ENCODE results near the gene DMRTC2. TPM values are rescaled to one million over a fixed set of nuclear protein-coding genes. Genes with fewer than 3 reads are reported as not detected.

Gene DMRTC2
- total and polyA plus RNA-seq, 8 donors: not detected

- Histone ChIP-seq H3K4me3 (no peak overlapping the region), H3K9me3 (no peaks in the 10 kb centered on the region), H3K27me3 (no peaks in the 10 kb centered on the region), H3K4me1 (peaks cover 0 to 6% (median 0%) of the 10 kb centered on the region in 3 donors), H3K36me3 (no peaks in the 10 kb centered on the region), H3K27ac (no peak overlapping the region)
- TF ChIP-seq CTCF (IDR thresholded peaks at IDR 0.05): no peak
- ATAC-seq: peak in 3 of 4 donors; percentile 46 to 76 (median 67)
- intact Hi-C loops (cut with DNase I): no loop called here
- 14 to 15% methylated on average over 2 of the region's 2 CpGs for WGBS, 2 donors
- no peak for FAIRE-seq
- DNase-seq: no peak
These were observed 28.1 kb upstream of the DMRTC2 start for GRCh38 chr19:41816761-41817160.

- H3K9me3 ChIP-seq: no peaks in the 10 kb centered on the region
- H3K27ac ChIP-seq: no peak overlapping the region
- peak; percentile 34 to 57 (median 47) for TF ChIP-seq CTCF (IDR thresholded peaks at IDR 0.05)
- ATAC-seq: peak; percentile 66 to 90 (median 89)
- no peak overlapping the region for H3K4me3 ChIP-seq
- FAIRE-seq: no peak
- DNase-seq: peak in 2 of 6 donors; percentile 27 to 50
- H3K36me3 ChIP-seq: no peaks in the 10 kb centered on the region
- 31 to 33% methylated on average over 12 of the region's 12 CpGs for WGBS, 2 donors
- peaks cover 0 to 6% (median 0%) of the 10 kb centered on the region in 3 donors for H3K4me1 ChIP-seq
- no peaks in the 10 kb centered on the region for H3K27me3 ChIP-seq
- intact Hi-C loops (cut with DNase I): no loop called here
These were observed 23.7 kb upstream of the DMRTC2 start for GRCh38 chr19:41821003-41821735.

- FAIRE-seq: no peak
- WGBS, 2 donors: 33 to 42% methylated on average over 13 of the region's 13 CpGs
- no peak overlapping the region for H3K4me3 ChIP-seq
- H3K4me1 ChIP-seq: no peaks in the 10 kb centered on the region
- TF ChIP-seq CTCF (IDR thresholded peaks at IDR 0.05): no peak
- no peak overlapping the region for H3K27ac ChIP-seq
- no peaks in the 10 kb centered on the region for H3K9me3 ChIP-seq
- no peaks in the 10 kb centered on the region for H3K27me3 ChIP-seq
- ATAC-seq: no peak
- DNase-seq: no peak
- no peaks in the 10 kb centered on the region for H3K36me3 ChIP-seq
- intact Hi-C loops (cut with DNase I): no loop called here
These were observed 6.7 kb upstream of the DMRTC2 start for GRCh38 chr19:41837981-41838708.

GRCh38 chr19:41839211-41839610, 5.6 kb upstream of the DMRTC2 start:
- Histone ChIP-seq H3K9me3 (no peaks in the 10 kb centered on the region), H3K27me3 (no peaks in the 10 kb centered on the region), H3K27ac (no peak overlapping the region), H3K4me3 (no peak overlapping the region), H3K36me3 (no peaks in the 10 kb centered on the region), H3K4me1 (no peaks in the 10 kb centered on the region)
- WGBS, 2 donors: 34 to 47% methylated on average over 2 of the region's 2 CpGs
- DNase-seq (no peak), FAIRE-seq (no peak), ATAC-seq (no peak)
- no peak for TF ChIP-seq CTCF (IDR thresholded peaks at IDR 0.05)
- intact Hi-C loops (cut with DNase I): no loop called here

- H3K4me1 ChIP-seq: no peaks in the 10 kb centered on the region
- no peaks in the 10 kb centered on the region for H3K36me3 ChIP-seq
- no peak for TF ChIP-seq CTCF (IDR thresholded peaks at IDR 0.05)
- intact Hi-C loops (cut with DNase I): no loop called here
- ATAC-seq: no peak
- no peaks in the 10 kb centered on the region for H3K27me3 ChIP-seq
- no peak for DNase-seq
- FAIRE-seq: no peak
- WGBS, 2 donors: 37 to 46% methylated on average over 7 of the region's 7 CpGs
- no peak overlapping the region for H3K27ac ChIP-seq
- H3K4me3 ChIP-seq: no peak overlapping the region
- no peaks in the 10 kb centered on the region for H3K9me3 ChIP-seq
These were observed 1.5 kb upstream of the DMRTC2 start for GRCh38 chr19:41843371-41843770.

Measured in pancreas (tissue), 10 donors.